Measurements from ENCODE around the gene RAD51B. TPM values are rescaled to one million over a fixed set of nuclear protein-coding genes. Genes with fewer than 3 reads are reported as not detected.

RAD51B gene
- total and polyA plus RNA-seq, 4 donors, result 2.5 to 95.0 (median 9.6) TPM

GRCh38 chr14:68238976-68239375, 419.4 kb downstream of the RAD51B start:
- H3K27ac ChIP-seq (ENCODE audit: low read depth in 1 of 2, low read length in 1 of 2), result no peak overlapping the region
- H3K4me3 ChIP-seq, result no peak overlapping the region
- no peak overlapping the region for H3K9ac ChIP-seq (ENCODE audit: insufficient read depth in 1 of 2, low read length in 2 of 2)
- TF ChIP-seq CTCF (IDR thresholded peaks at IDR 0.05; ENCODE audit: control extremely low read depth, extremely low read depth), result no peak
- 74 to 84% methylated on average over 3 of the region's 3 CpGs for WGBS, 2 donors
- DNase-seq, result no peak
- no peaks in the 10 kb centered on the region for H3K27me3 ChIP-seq (ENCODE audit: control insufficient read depth in 3 of 3, insufficient read depth in 3 of 3, low read length in 2 of 3)
- no peak for ATAC-seq (ENCODE audit: insufficient read depth, low FRiP score)
- peaks cover 0 to 32% (median 4%) of the 10 kb centered on the region in 5 donors for H3K4me1 ChIP-seq (ENCODE audit: control insufficient read depth in 5 of 5, insufficient read depth in 5 of 5, low read length in 5 of 5)
- H3K9me3 ChIP-seq (ENCODE audit: control insufficient read depth in 4 of 4, insufficient read depth in 3 of 4, low read length in 3 of 4), result no peaks in the 10 kb centered on the region
- no peaks in the 10 kb centered on the region for H3K36me3 ChIP-seq (ENCODE audit: control insufficient read depth in 4 of 4, insufficient read depth in 4 of 4, low read length in 4 of 4)

DNA sequence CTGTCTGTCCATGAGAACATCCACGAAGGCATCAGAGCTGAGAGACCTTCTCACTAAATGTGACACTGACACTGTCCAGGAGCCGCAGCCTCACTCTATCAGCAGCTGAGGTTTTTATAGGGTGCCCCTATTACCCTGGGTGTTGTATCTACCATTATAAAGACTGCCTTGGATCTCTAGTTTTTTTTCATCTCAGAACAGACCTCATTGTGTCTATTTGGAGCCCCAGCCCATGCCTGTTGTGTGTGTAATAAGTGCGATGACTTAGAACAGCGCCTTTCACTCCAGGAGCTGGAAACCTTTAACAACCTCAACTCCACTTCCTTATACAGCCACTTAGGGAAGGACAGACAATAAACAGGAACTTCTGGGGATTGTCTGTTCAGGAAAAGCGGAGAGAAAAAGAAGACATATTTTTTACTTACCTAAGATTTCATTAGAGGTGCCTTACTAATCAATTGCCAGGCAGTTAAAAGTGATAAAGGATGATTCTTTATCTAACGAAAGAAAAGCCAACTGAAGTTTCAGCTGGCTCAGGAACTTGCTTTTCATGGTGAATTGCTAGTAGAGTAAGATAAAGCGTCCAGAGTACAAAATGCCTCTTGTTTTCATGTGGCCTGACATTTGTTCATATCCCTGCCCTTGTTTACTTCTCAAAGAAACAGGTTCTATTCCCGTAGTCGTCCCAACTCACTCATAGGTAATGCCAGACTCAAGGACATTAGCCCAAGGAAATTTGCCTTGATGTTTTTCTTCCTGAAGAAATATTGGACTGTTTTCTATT, 420.6 kb downstream of the RAD51B start:
- WGBS, 2 donors, result 57 to 62% methylated on average over 9 of the region's 9 CpGs
- Histone ChIP-seq H3K27me3 (ENCODE audit: control insufficient read depth in 3 of 3, insufficient read depth in 3 of 3, low read length in 2 of 3) (no peaks in the 10 kb centered on the region), H3K27ac (ENCODE audit: low read depth in 1 of 2, low read length in 1 of 2) (peak overlapping the region; percentile 32 to 56), H3K36me3 (ENCODE audit: control insufficient read depth in 4 of 4, insufficient read depth in 4 of 4, low read length in 4 of 4) (no peaks in the 10 kb centered on the region), H3K9me3 (ENCODE audit: control insufficient read depth in 4 of 4, insufficient read depth in 3 of 4, low read length in 3 of 4) (no peaks in the 10 kb centered on the region), H3K9ac (ENCODE audit: insufficient read depth in 1 of 2, low read length in 2 of 2) (no peak overlapping the region), H3K4me3 (no peak overlapping the region), H3K4me1 (ENCODE audit: control insufficient read depth in 5 of 5, insufficient read depth in 5 of 5, low read length in 5 of 5) (peaks cover 2 to 34% (median 9%) of the 10 kb centered on the region in 5 donors)
- TF ChIP-seq CTCF (IDR thresholded peaks at IDR 0.05; ENCODE audit: control extremely low read depth, extremely low read depth), result no peak
- no peak for ATAC-seq (ENCODE audit: insufficient read depth, low FRiP score)
- peak in 1 of 3 donors; percentile 44 for DNase-seq

DNA sequence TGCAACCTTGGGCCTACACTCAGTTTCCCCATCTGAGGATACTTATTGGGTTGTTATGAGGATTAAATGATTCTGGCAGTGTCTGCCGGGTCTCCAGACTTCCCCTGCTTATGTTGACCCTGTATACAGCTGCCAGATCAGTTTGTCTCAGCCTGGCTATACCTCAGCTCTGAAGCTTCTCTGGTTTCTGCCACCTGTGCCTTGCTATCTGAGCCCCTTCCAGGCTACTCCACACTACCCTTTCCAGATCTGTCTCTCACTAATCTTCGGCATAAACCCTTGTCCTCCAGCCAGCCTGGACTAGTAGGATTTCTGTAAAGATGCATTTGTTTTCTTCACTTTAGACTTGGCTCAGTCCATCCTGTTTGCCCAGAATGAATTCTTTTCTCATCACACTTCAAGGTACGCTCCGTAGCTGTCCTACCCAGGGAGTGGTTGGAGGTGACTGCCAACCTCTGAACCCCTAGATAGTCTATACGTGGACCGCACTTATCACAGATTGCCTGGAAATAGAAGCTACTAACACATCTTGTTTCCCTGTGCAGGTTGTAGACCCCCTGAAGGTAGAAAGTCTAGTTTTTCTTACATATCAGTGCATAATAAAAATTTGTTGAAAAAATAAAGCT, 422.4 kb downstream of the RAD51B start:
- no peaks in the 10 kb centered on the region for H3K27me3 ChIP-seq (ENCODE audit: control insufficient read depth in 3 of 3, insufficient read depth in 3 of 3, low read length in 2 of 3)
- no peak overlapping the region for H3K27ac ChIP-seq (ENCODE audit: low read depth in 1 of 2, low read length in 1 of 2)
- H3K4me1 ChIP-seq (ENCODE audit: control insufficient read depth in 5 of 5, insufficient read depth in 5 of 5, low read length in 5 of 5), result peaks cover 5 to 47% (median 22%) of the 10 kb centered on the region in 5 donors
- DNase-seq, result no peak
- TF ChIP-seq CTCF (IDR thresholded peaks at IDR 0.05; ENCODE audit: control extremely low read depth, extremely low read depth), result no peak
- no peaks in the 10 kb centered on the region for H3K9me3 ChIP-seq (ENCODE audit: control insufficient read depth in 4 of 4, insufficient read depth in 3 of 4, low read length in 3 of 4)
- no peak overlapping the region for H3K4me3 ChIP-seq
- H3K9ac ChIP-seq (ENCODE audit: insufficient read depth in 1 of 2, low read length in 2 of 2), result no peak overlapping the region
- whole genome bisulfite sequencing, 2 donors, result 94% methylated on average over 6 of the region's 6 CpGs
- H3K36me3 ChIP-seq (ENCODE audit: control insufficient read depth in 4 of 4, insufficient read depth in 4 of 4, low read length in 4 of 4), result no peaks in the 10 kb centered on the region
- no peak for ATAC-seq (ENCODE audit: insufficient read depth, low FRiP score)
